DND-41 (cell line): ENCODE results near the gene KCNN3.
A peak's percentile ranks its signal among the peaks of the same experiment; 100 is the strongest.

Experiments
- ATAC-seq: fragments of 200-7000 bp; cut with Tn5 transposase; 3 replicates; pipeline ENCODE4 v1.9.1; 2021; ENCODE audit warnings: low read depth; ENCODE audit not compliant: insufficient read depth
- DNase-seq: peaks from one replicate; pipeline ENCODE4 v3.0.0-alpha.2; 2020
- H2AFZ ChIP-seq: 2 replicates; pipeline ENCODE4 v1.6.0; 2012; ENCODE audit warnings: low read depth, low read length
- H3K27ac ChIP-seq: 2 replicates; pipeline ENCODE4 v1.5.1; 2012; ENCODE audit warnings: low read length, inconsistent platforms
- H3K27me3 ChIP-seq: fragments of 200-600 bp; sonication (generic); 2 replicates; pipeline ENCODE4 v1.6.0; 2012; ENCODE audit warnings: low read length, mild to moderate bottlenecking, inconsistent platforms; ENCODE audit not compliant: insufficient read depth, poor library complexity
- H3K36me3 ChIP-seq: 2 replicates; pipeline ENCODE4 v1.5.1; 2012; ENCODE audit warnings: low read length, inconsistent platforms; ENCODE audit not compliant: insufficient read depth
- H3K4me1 ChIP-seq: 2 replicates; pipeline ENCODE4 v1.5.1; 2012; ENCODE audit warnings: mild to moderate bottlenecking, low read length; ENCODE audit not compliant: insufficient read depth
- H3K4me2 ChIP-seq: 2 replicates; pipeline ENCODE4 v1.6.0; 2012; ENCODE audit warnings: mild to moderate bottlenecking, moderate library complexity, low read length, inconsistent platforms; ENCODE audit not compliant: insufficient read depth
- H3K4me3 ChIP-seq, 2 experiments: fragments of 200-600 bp in 1 of 2; shearing (Covaris generic) in 1 of 2; 2 replicates each; pipeline ENCODE4 v1.5.1; 2012 to 2016; ENCODE audit warnings: inconsistent platforms in 2 of 2, low read length in 2 of 2, mild to moderate bottlenecking in 2 of 2, low read depth in 1 of 2, moderate library complexity in 1 of 2
- H3K79me2 ChIP-seq: 2 replicates; pipeline ENCODE4 v1.6.0; 2012; ENCODE audit warnings: low read length, inconsistent platforms; ENCODE audit not compliant: insufficient read depth
- H3K9ac ChIP-seq: 2 replicates; pipeline ENCODE4 v1.6.0; 2012; ENCODE audit warnings: low read depth, mild to moderate bottlenecking, inconsistent platforms, low read length, moderate library complexity
- H3K9me3 ChIP-seq: 2 replicates; pipeline ENCODE4 v1.5.1; 2012; ENCODE audit warnings: low read length, moderate library complexity, mild to moderate bottlenecking, inconsistent platforms; ENCODE audit not compliant: insufficient read depth, severe bottlenecking
- H4K20me1 ChIP-seq: 2 replicates; pipeline ENCODE4 v1.6.0; 2012; ENCODE audit warnings: low read length; ENCODE audit not compliant: insufficient read depth
- EZH2 ChIP-seq: IDR thresholded peaks from 3 replicates; pipeline ENCODE4 v1.6.1; 2012; ENCODE audit warnings: borderline replicate concordance, low read depth, mild to moderate bottlenecking, moderate library complexity, low read length, inconsistent platforms; ENCODE audit not compliant: severe bottlenecking
- TF ChIP-seq, protein P1 (sequence below): IDR thresholded peaks from 2 replicates; pipeline ENCODE4 v1.5.1; 2012; ENCODE audit warnings: borderline replicate concordance, low read length, moderate library complexity, mild to moderate bottlenecking; ENCODE audit not compliant: poor library complexity, severe bottlenecking; ENCODE audit errors: extremely low read depth

The KCNN3 gene

DNA sequence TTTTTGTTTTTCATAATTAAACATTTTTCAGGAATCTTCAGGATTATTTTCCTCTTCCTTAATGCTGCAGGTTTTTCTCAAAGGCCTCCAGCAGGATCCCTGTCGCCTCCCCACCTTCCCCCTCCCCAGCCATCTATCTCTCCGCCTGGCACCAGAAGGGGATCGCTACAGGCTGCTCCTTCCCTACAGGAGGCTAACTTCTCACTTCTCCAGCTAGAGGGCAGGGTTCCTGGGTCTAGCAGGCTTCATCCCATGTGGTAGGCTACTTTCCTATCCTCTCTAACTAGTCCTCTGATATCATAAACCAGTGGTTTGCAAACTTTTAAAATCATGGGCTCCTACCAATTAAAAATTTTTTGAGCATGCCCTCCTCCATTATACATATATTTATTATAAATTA lies 104.1 kb downstream of the KCNN3 start:
- Histone ChIP-seq H2AFZ (no peak overlapping the region), H3K9me3 (no peaks in the 10 kb centered on the region), H3K4me3 (no peak overlapping the region), H3K4me1 (no peaks in the 10 kb centered on the region), H3K9ac (no peak overlapping the region), H3K36me3 (no peaks in the 10 kb centered on the region), H3K27me3 (peaks cover 12% of the 10 kb centered on the region), H3K4me2 (no peak overlapping the region), H3K79me2 (no peaks in the 10 kb centered on the region), H4K20me1 (no peaks in the 10 kb centered on the region), H3K27ac (no peak overlapping the region)
- DNase-seq: no peak
- no peak for TF ChIP-seq EZH2
- TF ChIP-seq, protein P1, sequence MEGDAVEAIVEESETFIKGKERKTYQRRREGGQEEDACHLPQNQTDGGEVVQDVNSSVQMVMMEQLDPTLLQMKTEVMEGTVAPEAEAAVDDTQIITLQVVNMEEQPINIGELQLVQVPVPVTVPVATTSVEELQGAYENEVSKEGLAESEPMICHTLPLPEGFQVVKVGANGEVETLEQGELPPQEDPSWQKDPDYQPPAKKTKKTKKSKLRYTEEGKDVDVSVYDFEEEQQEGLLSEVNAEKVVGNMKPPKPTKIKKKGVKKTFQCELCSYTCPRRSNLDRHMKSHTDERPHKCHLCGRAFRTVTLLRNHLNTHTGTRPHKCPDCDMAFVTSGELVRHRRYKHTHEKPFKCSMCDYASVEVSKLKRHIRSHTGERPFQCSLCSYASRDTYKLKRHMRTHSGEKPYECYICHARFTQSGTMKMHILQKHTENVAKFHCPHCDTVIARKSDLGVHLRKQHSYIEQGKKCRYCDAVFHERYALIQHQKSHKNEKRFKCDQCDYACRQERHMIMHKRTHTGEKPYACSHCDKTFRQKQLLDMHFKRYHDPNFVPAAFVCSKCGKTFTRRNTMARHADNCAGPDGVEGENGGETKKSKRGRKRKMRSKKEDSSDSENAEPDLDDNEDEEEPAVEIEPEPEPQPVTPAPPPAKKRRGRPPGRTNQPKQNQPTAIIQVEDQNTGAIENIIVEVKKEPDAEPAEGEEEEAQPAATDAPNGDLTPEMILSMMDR: peak; percentile 43
- no peak for ATAC-seq

DNA sequence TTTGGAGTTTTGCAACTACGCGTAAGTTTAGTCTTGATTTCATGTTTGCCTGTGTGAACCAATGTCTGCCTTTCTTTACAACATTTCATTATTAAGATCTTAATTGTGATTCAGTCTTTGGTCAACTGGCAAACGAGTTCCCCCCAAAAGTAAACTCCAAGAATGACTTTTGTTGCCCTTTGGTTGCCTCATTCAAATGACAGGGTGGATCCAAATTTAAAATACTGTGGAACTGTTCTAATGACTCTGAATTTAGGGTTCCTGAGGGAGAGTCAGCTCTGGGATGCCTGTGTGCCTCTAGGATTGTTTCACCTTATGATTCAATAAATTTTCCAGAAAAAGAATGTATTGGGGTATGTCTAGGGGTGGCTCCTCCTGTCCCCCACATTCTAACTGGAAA lies 105.3 kb downstream of the KCNN3 start:
- no peak overlapping the region for H2AFZ ChIP-seq
- H3K79me2 ChIP-seq: no peaks in the 10 kb centered on the region
- no peak overlapping the region for H3K4me2 ChIP-seq
- ATAC-seq (no peak), DNase-seq (no peak)
- peaks cover 10% of the 10 kb centered on the region for H3K27me3 ChIP-seq
- no peak overlapping the region for H3K4me3 ChIP-seq
- no peaks in the 10 kb centered on the region for H4K20me1 ChIP-seq
- TF ChIP-seq EZH2: no peak
- TF ChIP-seq, protein P1: no peak
- H3K4me1 ChIP-seq: no peaks in the 10 kb centered on the region
- no peak overlapping the region for H3K9ac ChIP-seq
- H3K27ac ChIP-seq: no peak overlapping the region
- H3K36me3 ChIP-seq: no peaks in the 10 kb centered on the region
- H3K9me3 ChIP-seq: no peaks in the 10 kb centered on the region

DNA sequence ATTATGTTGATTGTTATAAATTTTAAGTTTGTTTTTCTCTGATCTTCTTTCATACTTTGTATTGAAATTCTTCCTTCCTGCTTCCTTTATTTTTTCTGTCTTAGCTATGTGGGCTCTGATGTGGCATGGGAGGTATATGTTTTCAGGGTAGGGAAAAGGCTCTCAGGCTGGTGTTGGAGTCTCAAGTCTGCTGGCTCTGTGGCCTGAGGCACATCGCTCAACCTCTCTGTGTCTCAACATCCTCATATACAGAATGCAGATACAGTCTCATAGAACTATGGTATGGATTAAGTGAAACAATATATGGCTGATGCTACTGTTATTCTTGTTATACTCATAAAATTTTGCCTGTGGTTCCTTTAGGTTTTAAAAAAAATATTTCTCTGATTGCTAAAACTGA lies 105.9 kb downstream of the KCNN3 start:
- Histone ChIP-seq H3K79me2 (no peaks in the 10 kb centered on the region), H3K4me1 (no peaks in the 10 kb centered on the region), H3K27me3 (peaks cover 9% of the 10 kb centered on the region), H3K36me3 (no peaks in the 10 kb centered on the region), H4K20me1 (no peaks in the 10 kb centered on the region), H3K27ac (no peak overlapping the region), H3K9me3 (no peaks in the 10 kb centered on the region), H3K4me3 (no peak overlapping the region), H3K9ac (no peak overlapping the region), H2AFZ (no peak overlapping the region), H3K4me2 (no peak overlapping the region)
- TF ChIP-seq, protein P1: no peak
- no peak for TF ChIP-seq EZH2
- DNase-seq (no peak), ATAC-seq (no peak)

DNA sequence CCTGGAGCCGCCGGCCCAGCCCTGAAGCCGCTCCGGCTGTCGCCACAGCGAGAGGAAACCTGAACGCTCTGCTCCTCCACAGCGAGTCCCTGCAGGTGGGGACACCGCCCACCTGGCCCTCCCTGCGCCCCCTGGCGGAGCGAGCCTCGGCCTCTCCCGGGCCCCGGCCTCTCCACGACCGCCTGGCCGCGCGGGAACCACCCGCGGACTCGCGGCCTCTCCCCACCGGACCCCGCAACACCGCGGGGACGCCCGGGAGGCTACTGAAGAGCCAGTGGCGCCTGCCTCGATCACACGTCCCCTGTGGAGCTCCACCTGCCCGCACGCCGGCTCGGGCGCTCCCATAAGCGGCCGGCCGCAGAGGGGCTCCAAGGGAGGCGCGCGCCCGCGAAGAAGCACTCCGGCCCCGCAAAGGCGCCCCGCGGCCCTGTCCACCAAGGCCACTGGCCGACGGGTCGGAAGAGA lies 109.6 kb downstream of the KCNN3 start:
- TF ChIP-seq EZH2: no peak
- TF ChIP-seq, protein P1: no peak
- no peaks in the 10 kb centered on the region for H3K9me3 ChIP-seq
- no peak overlapping the region for H3K4me2 ChIP-seq
- no peak overlapping the region for H3K4me3 ChIP-seq
- H3K36me3 ChIP-seq: no peaks in the 10 kb centered on the region
- no peak for DNase-seq
- H4K20me1 ChIP-seq: no peaks in the 10 kb centered on the region
- H2AFZ ChIP-seq: no peak overlapping the region
- H3K79me2 ChIP-seq: no peaks in the 10 kb centered on the region
- H3K27me3 ChIP-seq: peaks cover 7% of the 10 kb centered on the region
- ATAC-seq: no peak
- H3K27ac ChIP-seq: no peak overlapping the region
- no peak overlapping the region for H3K9ac ChIP-seq
- no peaks in the 10 kb centered on the region for H3K4me1 ChIP-seq
